ENCODE data around the gene TBR1.

Gene TBR1

DNA sequence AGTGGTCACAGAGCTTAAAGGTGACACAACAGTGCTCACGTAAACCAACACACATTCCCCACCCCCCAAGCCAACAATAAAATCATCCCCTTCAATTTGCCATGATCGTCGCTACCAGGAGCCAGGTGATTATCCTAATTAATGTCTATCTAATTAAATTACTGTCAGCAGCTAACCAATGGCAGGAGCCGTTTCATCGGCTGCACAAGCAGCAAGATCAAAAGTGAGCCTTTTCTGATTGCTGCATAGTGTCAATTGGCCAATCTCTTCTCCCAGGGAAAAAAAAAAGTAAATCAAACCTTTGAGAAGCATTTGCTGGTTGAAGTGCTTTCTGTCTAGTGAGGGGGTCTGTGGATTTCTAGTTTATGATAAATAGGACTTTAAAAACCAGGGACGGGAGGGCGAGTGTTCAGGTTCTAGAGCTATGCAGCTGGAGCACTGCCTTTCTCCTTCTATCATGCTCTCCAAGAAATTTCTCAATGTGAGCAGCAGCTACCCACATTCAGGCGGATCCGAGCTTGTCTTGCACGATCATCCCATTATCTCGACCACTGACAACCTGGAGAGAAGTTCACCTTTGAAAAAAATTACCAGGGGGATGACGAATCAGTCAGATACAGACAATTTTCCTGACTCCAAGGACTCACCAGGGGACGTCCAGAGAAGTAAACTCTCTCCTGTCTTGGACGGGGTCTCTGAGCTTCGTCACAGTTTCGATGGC is at the start of gene TBR1:
TSS of gene TBR1 (plus strand) at position 311 of the 721 bp plus-strand sequence. CDS start at position 425, 114 bp downstream.
- TF ChIP-seq, protein P1, sequence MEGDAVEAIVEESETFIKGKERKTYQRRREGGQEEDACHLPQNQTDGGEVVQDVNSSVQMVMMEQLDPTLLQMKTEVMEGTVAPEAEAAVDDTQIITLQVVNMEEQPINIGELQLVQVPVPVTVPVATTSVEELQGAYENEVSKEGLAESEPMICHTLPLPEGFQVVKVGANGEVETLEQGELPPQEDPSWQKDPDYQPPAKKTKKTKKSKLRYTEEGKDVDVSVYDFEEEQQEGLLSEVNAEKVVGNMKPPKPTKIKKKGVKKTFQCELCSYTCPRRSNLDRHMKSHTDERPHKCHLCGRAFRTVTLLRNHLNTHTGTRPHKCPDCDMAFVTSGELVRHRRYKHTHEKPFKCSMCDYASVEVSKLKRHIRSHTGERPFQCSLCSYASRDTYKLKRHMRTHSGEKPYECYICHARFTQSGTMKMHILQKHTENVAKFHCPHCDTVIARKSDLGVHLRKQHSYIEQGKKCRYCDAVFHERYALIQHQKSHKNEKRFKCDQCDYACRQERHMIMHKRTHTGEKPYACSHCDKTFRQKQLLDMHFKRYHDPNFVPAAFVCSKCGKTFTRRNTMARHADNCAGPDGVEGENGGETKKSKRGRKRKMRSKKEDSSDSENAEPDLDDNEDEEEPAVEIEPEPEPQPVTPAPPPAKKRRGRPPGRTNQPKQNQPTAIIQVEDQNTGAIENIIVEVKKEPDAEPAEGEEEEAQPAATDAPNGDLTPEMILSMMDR (conservative IDR thresholded peaks at IDR 0.05): no peak
- no peak for TF ChIP-seq ZFX (IDR thresholded peaks at IDR 0.05)
- peak within 1 kb of the TSS; percentile 13 for H3K27ac ChIP-seq

DNA sequence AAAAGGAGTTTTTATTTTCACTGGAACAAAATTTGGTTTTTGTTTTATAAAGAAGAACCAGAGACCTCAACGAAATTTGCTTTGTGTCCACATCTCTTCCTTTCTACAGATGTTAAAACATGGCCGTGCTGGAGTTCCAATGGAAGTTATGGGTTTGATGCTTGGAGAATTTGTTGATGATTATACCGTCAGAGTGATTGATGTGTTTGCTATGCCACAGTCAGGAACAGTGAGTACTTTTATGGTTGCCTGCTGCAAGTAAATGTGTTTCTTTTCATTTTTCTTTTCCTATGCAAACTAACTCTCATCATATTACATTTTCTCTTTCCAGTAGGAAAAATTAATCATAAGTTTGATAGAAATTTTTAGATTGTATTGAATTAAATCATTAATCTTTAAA is 48.4 kb upstream of the TBR1 start:
- TF ChIP-seq, protein P1 (conservative IDR thresholded peaks at IDR 0.05): no peak
- TF ChIP-seq ZFX (IDR thresholded peaks at IDR 0.05): no peak
- H3K27ac ChIP-seq: no peak overlapping the region

DNA sequence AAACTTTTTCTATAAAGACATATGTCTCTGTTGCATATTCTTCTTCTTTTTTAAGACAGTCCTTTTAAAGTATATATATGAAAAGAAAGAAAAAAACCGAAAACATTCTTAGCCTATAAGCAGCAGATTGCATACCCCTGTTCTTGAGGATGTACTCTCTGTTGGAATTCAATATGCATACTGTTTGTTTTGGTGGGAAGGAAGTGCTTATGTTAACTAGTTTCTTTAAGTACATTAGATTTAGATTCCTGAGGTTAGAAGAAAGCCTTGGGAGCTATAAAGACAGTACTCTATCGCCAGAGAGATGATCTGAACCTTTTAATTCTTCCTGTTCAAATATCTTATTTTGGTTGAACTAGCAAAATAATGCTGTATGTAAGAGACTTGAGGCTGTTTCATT is 46.8 kb upstream of the TBR1 start:
- no peak overlapping the region for H3K27ac ChIP-seq

DNA sequence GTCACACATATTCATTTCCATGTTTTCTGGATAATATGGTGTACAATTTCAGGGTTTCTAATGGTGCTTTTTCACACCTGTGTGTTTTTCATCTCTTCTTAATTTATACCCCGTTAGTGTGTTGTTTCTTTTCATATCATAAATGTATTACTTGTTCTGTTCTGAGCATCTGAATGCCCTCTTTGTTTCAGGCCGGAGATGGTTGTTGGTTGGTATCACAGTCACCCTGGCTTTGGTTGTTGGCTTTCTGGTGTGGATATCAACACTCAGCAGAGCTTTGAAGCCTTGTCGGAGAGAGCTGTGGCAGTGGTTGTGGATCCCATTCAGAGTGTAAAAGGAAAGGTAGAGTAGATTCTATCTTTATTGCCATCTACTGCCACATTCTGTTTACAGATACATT is 45.1 kb upstream of the TBR1 start:
- no peak overlapping the region for H3K27ac ChIP-seq
- TF ChIP-seq, protein P1 (conservative IDR thresholded peaks at IDR 0.05): no peak
- no peak for TF ChIP-seq ZFX (IDR thresholded peaks at IDR 0.05)

More for the DNA sequence above, 46.8 kb upstream of the TBR1 start:
- TF ChIP-seq, protein P1 (conservative IDR thresholded peaks at IDR 0.05): no peak
- no peak for TF ChIP-seq ZFX (IDR thresholded peaks at IDR 0.05)

DNA sequence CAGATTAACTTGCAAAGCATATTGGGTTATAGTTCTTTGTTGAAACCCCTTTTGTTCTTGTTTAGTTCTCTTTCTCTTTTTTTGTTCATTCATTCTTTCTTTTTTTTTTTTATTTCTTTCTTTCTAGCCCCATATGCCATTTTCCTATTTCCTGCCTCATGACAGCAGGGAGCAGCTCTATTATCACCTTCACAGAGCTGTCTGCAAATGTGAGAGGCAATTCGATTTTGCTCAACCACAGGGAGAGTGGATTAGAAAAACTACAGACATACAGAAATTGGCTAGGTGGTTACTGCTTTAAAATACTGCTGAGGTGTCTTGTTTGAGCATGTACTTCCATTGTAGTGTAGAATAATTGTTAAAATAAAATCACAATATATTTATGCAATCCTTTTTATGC is 44.2 kb upstream of the TBR1 start:
- TF ChIP-seq ZFX (IDR thresholded peaks at IDR 0.05): no peak
- TF ChIP-seq, protein P1 (conservative IDR thresholded peaks at IDR 0.05): no peak
- no peak overlapping the region for H3K27ac ChIP-seq

DNA sequence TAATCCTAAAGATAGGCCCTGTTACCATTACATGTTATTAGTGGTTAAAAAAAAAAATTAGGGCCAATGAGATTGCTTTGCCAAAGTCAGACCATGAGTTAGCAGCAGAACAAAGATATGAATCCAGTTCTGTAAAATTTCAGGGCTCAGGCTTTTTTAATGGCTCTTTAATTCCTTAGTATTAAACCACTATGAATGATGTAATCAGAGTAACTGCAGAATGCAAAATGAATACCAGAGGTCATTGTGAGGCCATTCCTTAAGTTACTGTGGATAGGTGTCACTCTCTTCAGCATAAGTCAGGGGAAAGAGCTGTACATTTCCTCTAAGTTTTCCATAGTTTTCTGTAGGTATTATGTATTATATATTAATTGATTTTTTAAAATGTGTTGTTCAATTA is 42.2 kb upstream of the TBR1 start:
- H3K27ac ChIP-seq: no peak overlapping the region
- TF ChIP-seq, protein P1 (conservative IDR thresholded peaks at IDR 0.05): no peak
- no peak for TF ChIP-seq ZFX (IDR thresholded peaks at IDR 0.05)

DNA sequence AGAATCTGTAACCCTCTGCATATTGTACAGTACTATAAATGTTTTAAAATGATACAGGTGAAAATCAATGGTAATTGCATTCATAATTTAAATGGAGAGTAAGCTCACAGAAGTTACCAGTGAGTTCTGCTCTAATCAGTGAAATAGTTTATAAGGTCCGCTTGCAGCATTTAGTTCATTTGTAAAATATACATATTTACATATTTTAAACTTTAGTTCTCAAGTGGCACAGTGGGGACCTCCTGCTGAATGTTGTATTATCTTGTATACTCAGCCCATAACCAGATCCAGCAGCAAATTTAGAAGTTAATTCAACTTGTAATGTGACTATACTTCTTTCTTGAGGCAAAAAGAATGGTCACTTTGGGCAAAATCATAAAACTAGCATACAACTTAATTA is 41.7 kb upstream of the TBR1 start:
- TF ChIP-seq, protein P1 (conservative IDR thresholded peaks at IDR 0.05): no peak
- no peak for TF ChIP-seq ZFX (IDR thresholded peaks at IDR 0.05)
- H3K27ac ChIP-seq: no peak overlapping the region
